Brain microvascular endothelial cell (primary cell): ENCODE measurements around the gene ALPG.
"Not testable (repeated sequence)": the region's sequence is repeated elsewhere in the genome, so short reads cannot be mapped to it uniquely, and the experiment has no call there.

Source experiments
- DNase-seq: peaks from one replicate; pipeline ENCODE4 v3.0.0-alpha.2; 2020
- H3K27ac ChIP-seq: fragments of 250-450 bp; sonication (Bioruptor Pico); 2 replicates; pipeline ENCODE4 v1.5.1; 2020; ENCODE audit warnings: mild to moderate bottlenecking, moderate library complexity
- H3K27me3 ChIP-seq: fragments of 250-450 bp; sonication (Bioruptor Pico); replicated peaks from 2 replicates; pipeline ENCODE4 v1.5.1; 2020; ENCODE audit warnings: mild to moderate bottlenecking
- H3K36me3 ChIP-seq: fragments of 250-450 bp; sonication (Bioruptor Pico); replicated peaks from 2 replicates; pipeline ENCODE4 v1.5.1; 2020; ENCODE audit warnings: mild to moderate bottlenecking
- H3K4me3 ChIP-seq: 2 replicates; pipeline ENCODE4 v1.5.1; 2011; ENCODE audit warnings: low read depth, mild to moderate bottlenecking, control low read depth, low read length, moderate library complexity
- CTCF ChIP-seq: IDR thresholded peaks from 2 replicates; pipeline ENCODE4 v1.5.1; 2011; ENCODE audit warnings: low read depth, mild to moderate bottlenecking, moderate library complexity, low read length, control low read depth, inconsistent platforms; ENCODE audit errors: missing control alignments
- in situ Hi-C: cut with HindIII; loops from 2 replicates; pipeline ENCODE4 v1.10.0; 2017; ENCODE audit warnings: low sequenced_read_pairs, low pct_ligation_motif_present

Gene ALPG

GRCh38 chr2:232377319-232377718 lies 29.3 kb upstream of the ALPG start:
- H3K27me3 ChIP-seq = peaks cover 26% of the 10 kb centered on the region
- no peak for DNase-seq

GRCh38 chr2:232377841-232378734 lies 28.6 kb upstream of the ALPG start:
- Histone ChIP-seq H3K27me3 (peaks cover 27% of the 10 kb centered on the region), H3K36me3 (no peaks in the 10 kb centered on the region), H3K4me3 (no peak overlapping the region), H3K27ac (no peak overlapping the region)
- TF ChIP-seq CTCF = no peak
- in situ Hi-C loops = no loop called here
- no peak for DNase-seq

More at GRCh38 chr2:232377319-232377718, 29.3 kb upstream of the ALPG start:
- Histone ChIP-seq H3K4me3 (no peak overlapping the region), H3K36me3 (no peaks in the 10 kb centered on the region), H3K27ac (no peak overlapping the region)
- TF ChIP-seq CTCF = no peak
- in situ Hi-C loops = no loop called here

GRCh38 chr2:232378735-232379151 lies 27.9 kb upstream of the ALPG start, which contains the start of gene ALPP:
Gene ALPP (plus strand): TSS chr2:232378751. CDS start chr2:232378803, 52 bp downstream.
- in situ Hi-C loops, H3K4me3 ChIP-seq, DNase-seq, H3K27ac ChIP-seq, H3K36me3 ChIP-seq: not testable (repeated sequence)
- peaks cover 30% of the 10 kb centered on the region for H3K27me3 ChIP-seq

GRCh38 chr2:232379610-232380590 lies 26.7 kb upstream of the ALPG start:
- H3K4me3 ChIP-seq, H3K27ac ChIP-seq, H3K36me3 ChIP-seq, in situ Hi-C loops, DNase-seq: not testable (repeated sequence)
- H3K27me3 ChIP-seq = peaks cover 27% of the 10 kb centered on the region

GRCh38 chr2:232381204-232382031 lies 25.2 kb upstream of the ALPG start:
- peaks cover 18% of the 10 kb centered on the region for H3K27me3 ChIP-seq
- H3K27ac ChIP-seq, in situ Hi-C loops, H3K4me3 ChIP-seq, H3K36me3 ChIP-seq, DNase-seq: not testable (repeated sequence)

GRCh38 chr2:232382331-232383225 lies 24.1 kb upstream of the ALPG start:
- Histone ChIP-seq H3K4me3 (no peak overlapping the region), H3K36me3 (no peaks in the 10 kb centered on the region), H3K27ac (no peak overlapping the region), H3K27me3 (peaks cover 15% of the 10 kb centered on the region)
- in situ Hi-C loops = no loop called here
- DNase-seq = no peak
- TF ChIP-seq CTCF = no peak
